Measurements from ENCODE around the gene XCR1.
"Not testable (repeated sequence)": the region's sequence is repeated elsewhere in the genome, so short reads cannot be mapped to it uniquely, and the experiment has no call there.

GRCh38 chr3:46046231-46046630 lies 18.9 kb upstream of the XCR1 start:
- TF ChIP-seq, protein P1, sequence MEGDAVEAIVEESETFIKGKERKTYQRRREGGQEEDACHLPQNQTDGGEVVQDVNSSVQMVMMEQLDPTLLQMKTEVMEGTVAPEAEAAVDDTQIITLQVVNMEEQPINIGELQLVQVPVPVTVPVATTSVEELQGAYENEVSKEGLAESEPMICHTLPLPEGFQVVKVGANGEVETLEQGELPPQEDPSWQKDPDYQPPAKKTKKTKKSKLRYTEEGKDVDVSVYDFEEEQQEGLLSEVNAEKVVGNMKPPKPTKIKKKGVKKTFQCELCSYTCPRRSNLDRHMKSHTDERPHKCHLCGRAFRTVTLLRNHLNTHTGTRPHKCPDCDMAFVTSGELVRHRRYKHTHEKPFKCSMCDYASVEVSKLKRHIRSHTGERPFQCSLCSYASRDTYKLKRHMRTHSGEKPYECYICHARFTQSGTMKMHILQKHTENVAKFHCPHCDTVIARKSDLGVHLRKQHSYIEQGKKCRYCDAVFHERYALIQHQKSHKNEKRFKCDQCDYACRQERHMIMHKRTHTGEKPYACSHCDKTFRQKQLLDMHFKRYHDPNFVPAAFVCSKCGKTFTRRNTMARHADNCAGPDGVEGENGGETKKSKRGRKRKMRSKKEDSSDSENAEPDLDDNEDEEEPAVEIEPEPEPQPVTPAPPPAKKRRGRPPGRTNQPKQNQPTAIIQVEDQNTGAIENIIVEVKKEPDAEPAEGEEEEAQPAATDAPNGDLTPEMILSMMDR (IDR thresholded peaks at IDR 0.05) = not testable (repeated sequence)
- not testable (repeated sequence) for TF ChIP-seq POLR2A (IDR thresholded peaks at IDR 0.05)
